ENCODE results near the gene PTH2.

- TF ChIP-seq CTCF (conservative IDR thresholded peaks at IDR 0.05 in 1 of 2, IDR thresholded peaks at IDR 0.05 in 1 of 2; ENCODE audit: low read depth in 1 of 2, low read length in 2 of 2) (no peak), EZH2 (IDR thresholded peaks at IDR 0.05; ENCODE audit: low read length, missing control alignments) (no peak)
Observed at GRCh38 chr19:49413348-49413747, 9.9 kb downstream of the PTH2 start.
